Stimulated activated naive CD4-positive, alpha-beta T cell treated with Interleukin-2 at 50 U/mL for 16 hours (primary cell): ENCODE results near the gene PTPRM.
"Not testable (repeated sequence)": the region's sequence is repeated elsewhere in the genome, so short reads cannot be mapped to it uniquely, and the experiment has no call there.

Experiments used
- DNase-seq: peaks from one replicate; lab custom pipeline; 2025; lab: John Stamatoyannopoulos, UW

The PTPRM gene

GRCh38 chr18:7727361-7728076 lies 160.4 kb downstream of the PTPRM start:
- DNase-seq = no peak

GRCh38 chr18:7728297-7728696 lies 161.2 kb downstream of the PTPRM start:
- no peak for DNase-seq

GRCh38 chr18:7729868-7730267 lies 162.8 kb downstream of the PTPRM start:
- DNase-seq = no peak

- DNase-seq = no peak
Observed at GRCh38 chr18:7730682-7731081, 163.6 kb downstream of the PTPRM start.

- no peak for DNase-seq
Observed at GRCh38 chr18:7733642-7734041, 166.5 kb downstream of the PTPRM start.

GRCh38 chr18:7735196-7735595 lies 168.1 kb downstream of the PTPRM start:
- DNase-seq = no peak

GRCh38 chr18:7735626-7736175 lies 168.6 kb downstream of the PTPRM start:
- DNase-seq = no peak

GRCh38 chr18:7736526-7736925 lies 169.4 kb downstream of the PTPRM start:
- not testable (repeated sequence) for DNase-seq

- DNase-seq = no peak
Observed at GRCh38 chr18:7737550-7737949, 170.4 kb downstream of the PTPRM start.

- DNase-seq = no peak
Observed at GRCh38 chr18:7740821-7741220, 173.7 kb downstream of the PTPRM start.

GRCh38 chr18:7741640-7742039 lies 174.5 kb downstream of the PTPRM start:
- no peak for DNase-seq

- no peak for DNase-seq
Observed at GRCh38 chr18:7742224-7742623, 175.1 kb downstream of the PTPRM start.

GRCh38 chr18:7743256-7743655 lies 176.1 kb downstream of the PTPRM start:
- no peak for DNase-seq

GRCh38 chr18:7746106-7746505 lies 179.0 kb downstream of the PTPRM start:
- DNase-seq = no peak

- DNase-seq = no peak
Observed at GRCh38 chr18:7748251-7749007, 181.3 kb downstream of the PTPRM start.

GRCh38 chr18:7749008-7749405 lies 181.9 kb downstream of the PTPRM start:
- no peak for DNase-seq

- DNase-seq = no peak
Observed at GRCh38 chr18:7749510-7749981, 182.4 kb downstream of the PTPRM start.

GRCh38 chr18:7750095-7750663 lies 183.1 kb downstream of the PTPRM start:
- DNase-seq = no peak

GRCh38 chr18:7750966-7751365 lies 183.8 kb downstream of the PTPRM start:
- no peak for DNase-seq

- no peak for DNase-seq
Observed at GRCh38 chr18:7754258-7754657, 187.1 kb downstream of the PTPRM start.

GRCh38 chr18:7754725-7755181 lies 187.6 kb downstream of the PTPRM start:
- no peak for DNase-seq

- DNase-seq = no peak
Observed at GRCh38 chr18:7755753-7756475, 188.8 kb downstream of the PTPRM start.
